RWPE1 (cell line): ENCODE measurements around the gene FADS6.
A peak's percentile ranks its signal among the peaks of the same experiment; 100 is the strongest.

Experiments used
- CTCF ChIA-PET: fragments of 350-600 bp; sonication (Branson Sonifier 250); formaldehyde crosslinking; extraction: SDS; loops from one replicate; lab custom pipeline; 2021; lab: Yijun Ruan, JAX
- POLR2A ChIA-PET: fragments of 400-600 bp; formaldehyde crosslinking; extraction: SDS; loops from one replicate; lab custom pipeline; 2020; ENCODE audit warnings: antibody characterized with exemption; ENCODE audit not compliant: low non-redundant PET; lab: Yijun Ruan, JAX
- DNase-seq: peaks from one replicate; pipeline ENCODE4 v3.0.0; 2012; ENCODE audit warnings: low spot score
- H3K27ac ChIP-seq: fragments of 450-650 bp; 2 replicates; pipeline ENCODE4 v1.5.1; 2017
- CTCF ChIP-seq: fragments of 450-650 bp; conservative IDR thresholded peaks from 2 replicates; pipeline ENCODE4 v1.5.1; 2017; ENCODE audit warnings: low read depth, mild to moderate bottlenecking

Gene FADS6

GRCh38 chr17:74838274-74838673, 55.2 kb downstream of the FADS6 start:
- DNase-seq, result no peak
- TF ChIP-seq CTCF, result no peak
- no peak overlapping the region for H3K27ac ChIP-seq
- POLR2A ChIA-PET, result no interaction called here
- CTCF ChIA-PET, result interaction anchor here (0.7 kb wide), 1 partner anchor 18 kb away, joined by 4 read pairs; no protein-coding TSS in a partner anchor

GRCh38 chr17:74836691-74837467, 56.6 kb downstream of the FADS6 start:
- no peak overlapping the region for H3K27ac ChIP-seq
- CTCF ChIA-PET, result interaction anchor here (0.9 kb wide), 1 partner anchor 45 kb away, joined by 3 read pairs; no protein-coding TSS in a partner anchor
- no peak for TF ChIP-seq CTCF
- POLR2A ChIA-PET, result no interaction called here
- DNase-seq, result no peak

GRCh38 chr17:74836191-74836590, 57.2 kb downstream of the FADS6 start:
- CTCF ChIA-PET, result no interaction called here
- no peak for DNase-seq
- TF ChIP-seq CTCF, result no peak

GRCh38 chr17:74833501-74834377, 59.7 kb downstream of the FADS6 start:
- H3K27ac ChIP-seq, result peak overlapping the region; percentile 36
- POLR2A ChIA-PET, result no interaction called here
- TF ChIP-seq CTCF, result no peak
- CTCF ChIA-PET, result interaction anchor here (0.6 kb wide), 1 partner anchor 200 kb away, joined by 3 read pairs; no protein-coding TSS in a partner anchor
- DNase-seq, result peak; percentile 20

More at GRCh38 chr17:74836191-74836590, 57.2 kb downstream of the FADS6 start:
- no peak overlapping the region for H3K27ac ChIP-seq
- POLR2A ChIA-PET, result no interaction called here

- DNase-seq, result no peak
- CTCF ChIA-PET, result interaction anchor here (0.8 to 1.5 kb wide), 2 partner anchors 11 to 37 kb away, joined by 3 to 6 read pairs; no protein-coding TSS in a partner anchor
Measured at GRCh38 chr17:74832421-74832820, 61.0 kb downstream of the FADS6 start.

More at GRCh38 chr17:74832421-74832820, 61.0 kb downstream of the FADS6 start:
- no peak overlapping the region for H3K27ac ChIP-seq
- no peak for TF ChIP-seq CTCF
- POLR2A ChIA-PET, result no interaction called here
